HG02840 (cell line): ENCODE data around the gene SLC19A1.

Experiments used
- ATAC-seq: cut with Tn5 transposase; IDR thresholded peaks from one replicate; pipeline ENCODE4 v1.9.1; 2021; ENCODE audit warnings: mild to moderate bottlenecking, moderate library complexity, moderate number of reproducible peaks; ENCODE audit not compliant: unreplicated experiment, low FRiP score

The SLC19A1 gene

DNA sequence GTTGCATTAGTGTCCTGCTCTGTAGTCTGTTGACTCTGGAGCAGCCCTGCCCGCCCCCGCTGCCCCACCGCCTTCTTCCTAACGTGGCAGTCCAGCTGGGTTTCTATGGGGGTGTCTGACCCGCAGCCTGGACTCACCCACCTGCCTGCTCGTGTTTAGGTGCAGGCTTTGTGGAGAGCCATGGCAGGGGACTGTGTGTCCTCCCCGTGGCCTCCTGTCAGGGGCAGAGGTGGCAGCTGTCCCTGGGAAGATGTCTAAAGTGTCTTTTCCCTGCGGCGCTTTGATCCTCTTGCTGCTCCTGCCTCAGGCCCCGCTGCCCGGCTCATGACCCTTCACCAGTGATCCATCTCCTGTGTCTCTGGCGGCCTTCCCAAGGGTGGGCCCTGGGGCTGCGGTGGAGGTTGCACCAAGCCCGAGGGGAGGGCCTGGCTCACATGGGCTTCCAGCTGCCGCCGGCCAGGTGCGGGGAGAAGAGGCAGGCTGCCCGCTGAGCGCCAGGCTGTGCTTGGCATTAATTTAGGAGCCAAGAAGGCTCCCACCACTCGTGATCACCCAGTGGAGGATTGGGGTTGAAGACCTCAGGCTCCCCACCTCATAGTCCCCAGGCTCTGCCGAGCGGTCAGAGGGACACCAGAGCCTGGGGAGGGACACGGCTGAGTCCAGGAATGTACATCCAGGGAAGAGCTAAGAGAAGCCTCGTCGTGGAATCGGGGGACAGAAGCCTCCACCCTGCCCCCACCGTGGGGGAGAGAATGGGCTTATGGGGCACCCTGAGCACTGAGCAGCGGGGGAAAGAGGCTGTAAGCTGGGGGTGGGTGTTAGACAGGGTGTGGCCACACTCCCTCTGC lies 93.2 kb downstream of the SLC19A1 start:
- ATAC-seq: no peak

DNA sequence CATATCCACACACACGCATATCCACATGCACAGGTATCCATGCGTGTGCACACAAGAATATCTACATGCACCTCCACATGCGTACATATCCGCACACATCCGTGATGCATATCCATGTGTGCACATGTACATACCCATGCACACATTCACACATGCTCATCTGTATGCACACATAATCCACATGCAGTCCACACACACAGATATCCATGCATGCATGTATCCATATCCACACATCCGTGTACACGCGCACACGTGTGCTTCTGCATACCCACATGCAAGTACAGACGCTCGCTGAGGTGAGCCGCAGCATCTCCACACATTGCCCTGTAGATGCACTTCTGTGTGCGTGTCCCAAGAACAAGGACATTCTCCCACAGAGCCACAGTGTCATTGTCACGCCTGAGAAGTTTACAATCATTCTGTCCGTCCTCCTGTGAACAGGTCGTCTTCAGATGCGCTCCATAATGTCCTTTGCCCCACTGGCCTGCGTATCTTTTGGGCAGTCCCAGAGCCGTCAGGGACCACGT lies 93.9 kb downstream of the SLC19A1 start:
- ATAC-seq: no peak
